ENCODE results near the gene RARB.

Gene RARB

GRCh38 chr3:25385807-25386460, 42.1 kb upstream of the RARB start:
- no peak for TF ChIP-seq CTCF (IDR thresholded peaks at IDR 0.05; ENCODE audit: insufficient read depth, low read length, poor library complexity, severe bottlenecking)
- Histone ChIP-seq H3K27me3 (replicated peaks; ENCODE audit: control insufficient read depth, insufficient read depth, low read length) (no peaks in the 10 kb centered on the region), H3K36me3 (ENCODE audit: control insufficient read depth, insufficient read depth, low read length) (no peaks in the 10 kb centered on the region), H3K4me3 (replicated peaks; ENCODE audit: low read depth, low read length) (no peak overlapping the region)
- no peak for DNase-seq (ENCODE audit: extremely low read depth, insufficient read length)

- H3K27me3 ChIP-seq (replicated peaks; ENCODE audit: control insufficient read depth, insufficient read depth, low read length) = no peaks in the 10 kb centered on the region
- H3K4me3 ChIP-seq (replicated peaks; ENCODE audit: low read depth, low read length) = no peak overlapping the region
- no peak for TF ChIP-seq CTCF (IDR thresholded peaks at IDR 0.05; ENCODE audit: insufficient read depth, low read length, poor library complexity, severe bottlenecking)
- H3K36me3 ChIP-seq (ENCODE audit: control insufficient read depth, insufficient read depth, low read length) = no peaks in the 10 kb centered on the region
- no peak for DNase-seq (ENCODE audit: extremely low read depth, insufficient read length)
Measured at GRCh38 chr3:25386686-25387255, 41.3 kb upstream of the RARB start.

- Histone ChIP-seq H3K36me3 (ENCODE audit: control insufficient read depth, insufficient read depth, low read length) (no peaks in the 10 kb centered on the region), H3K27me3 (replicated peaks; ENCODE audit: control insufficient read depth, insufficient read depth, low read length) (no peaks in the 10 kb centered on the region), H3K4me3 (replicated peaks; ENCODE audit: low read depth, low read length) (no peak overlapping the region)
- TF ChIP-seq CTCF (IDR thresholded peaks at IDR 0.05; ENCODE audit: insufficient read depth, low read length, poor library complexity, severe bottlenecking) = no peak
- no peak for DNase-seq (ENCODE audit: extremely low read depth, insufficient read length)
Measured at GRCh38 chr3:25390605-25391004, 37.5 kb upstream of the RARB start.

GRCh38 chr3:25396251-25396650, 31.8 kb upstream of the RARB start:
- TF ChIP-seq CTCF (IDR thresholded peaks at IDR 0.05; ENCODE audit: insufficient read depth, low read length, poor library complexity, severe bottlenecking) = no peak

GRCh38 chr3:25396686-25397085, 31.4 kb upstream of the RARB start:
- Histone ChIP-seq H3K27me3 (replicated peaks; ENCODE audit: control insufficient read depth, insufficient read depth, low read length) (no peaks in the 10 kb centered on the region), H3K4me3 (replicated peaks; ENCODE audit: low read depth, low read length) (no peak overlapping the region), H3K36me3 (ENCODE audit: control insufficient read depth, insufficient read depth, low read length) (no peaks in the 10 kb centered on the region)
- TF ChIP-seq CTCF (IDR thresholded peaks at IDR 0.05; ENCODE audit: insufficient read depth, low read length, poor library complexity, severe bottlenecking) = no peak
- no peak for DNase-seq (ENCODE audit: extremely low read depth, insufficient read length)

More at GRCh38 chr3:25396251-25396650, 31.8 kb upstream of the RARB start:
- DNase-seq (ENCODE audit: extremely low read depth, insufficient read length) = no peak
- no peak overlapping the region for H3K4me3 ChIP-seq (replicated peaks; ENCODE audit: low read depth, low read length)
- no peaks in the 10 kb centered on the region for H3K27me3 ChIP-seq (replicated peaks; ENCODE audit: control insufficient read depth, insufficient read depth, low read length)
- no peaks in the 10 kb centered on the region for H3K36me3 ChIP-seq (ENCODE audit: control insufficient read depth, insufficient read depth, low read length)

Measured in GM06990 (cell line).